Urothelium cell line (cell line): ENCODE measurements around the gene NRARP.

ENCODE experiments used
- DNase-seq: peaks from one replicate; pipeline ENCODE4 v3.0.0; 2011; ENCODE audit warnings: low spot score, mixed read lengths
- FAIRE-seq: peaks from 2 replicates; lab custom pipeline; 2011; peaks lifted over from hg19 to GRCh38; lab: Jason Lieb, UNC

Gene NRARP

DNA sequence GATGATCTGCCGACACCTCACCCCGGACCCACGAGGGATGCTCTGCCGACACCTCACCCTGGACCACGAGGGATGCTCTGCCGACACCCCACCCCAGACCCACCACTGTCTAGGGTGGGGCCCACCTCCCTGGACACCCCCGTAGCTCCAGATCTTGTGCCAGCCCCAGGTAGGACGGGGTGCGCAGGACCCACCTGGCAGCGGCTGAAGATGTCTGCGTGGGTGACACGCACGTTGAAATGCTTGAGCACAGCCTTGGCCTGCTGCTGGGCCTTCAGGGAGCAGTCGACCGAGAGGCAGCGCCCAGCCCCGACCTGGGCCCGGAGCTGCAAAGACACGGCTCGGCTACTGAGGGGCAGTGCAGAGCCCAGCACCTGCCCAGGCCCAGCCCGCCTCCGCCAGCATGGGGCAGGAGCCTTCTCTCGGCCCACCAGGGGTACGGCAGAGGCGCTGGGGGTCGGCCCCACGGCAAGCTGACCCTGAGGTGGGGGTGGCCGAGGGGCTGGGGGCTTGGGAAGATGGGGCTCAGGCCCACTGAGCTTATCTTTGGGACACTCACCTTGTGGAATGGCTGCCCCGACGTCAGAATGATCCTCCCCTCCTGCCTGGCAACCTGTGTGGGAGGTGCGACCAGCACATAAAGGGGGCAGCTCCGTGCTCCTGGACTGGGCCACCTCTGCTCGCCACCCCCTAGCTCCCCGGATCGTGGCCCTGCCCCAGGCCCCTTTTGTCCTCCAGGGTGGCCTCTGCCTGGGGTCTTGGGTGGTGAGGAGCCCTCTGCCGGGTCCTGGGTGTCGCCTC, 21.7 kb upstream of the NRARP start:
- FAIRE-seq (no peak), DNase-seq (no peak)

- FAIRE-seq (no peak), DNase-seq (no peak)
Measured at GRCh38 chr9:137321726-137322361, 19.8 kb upstream of the NRARP start.

DNA sequence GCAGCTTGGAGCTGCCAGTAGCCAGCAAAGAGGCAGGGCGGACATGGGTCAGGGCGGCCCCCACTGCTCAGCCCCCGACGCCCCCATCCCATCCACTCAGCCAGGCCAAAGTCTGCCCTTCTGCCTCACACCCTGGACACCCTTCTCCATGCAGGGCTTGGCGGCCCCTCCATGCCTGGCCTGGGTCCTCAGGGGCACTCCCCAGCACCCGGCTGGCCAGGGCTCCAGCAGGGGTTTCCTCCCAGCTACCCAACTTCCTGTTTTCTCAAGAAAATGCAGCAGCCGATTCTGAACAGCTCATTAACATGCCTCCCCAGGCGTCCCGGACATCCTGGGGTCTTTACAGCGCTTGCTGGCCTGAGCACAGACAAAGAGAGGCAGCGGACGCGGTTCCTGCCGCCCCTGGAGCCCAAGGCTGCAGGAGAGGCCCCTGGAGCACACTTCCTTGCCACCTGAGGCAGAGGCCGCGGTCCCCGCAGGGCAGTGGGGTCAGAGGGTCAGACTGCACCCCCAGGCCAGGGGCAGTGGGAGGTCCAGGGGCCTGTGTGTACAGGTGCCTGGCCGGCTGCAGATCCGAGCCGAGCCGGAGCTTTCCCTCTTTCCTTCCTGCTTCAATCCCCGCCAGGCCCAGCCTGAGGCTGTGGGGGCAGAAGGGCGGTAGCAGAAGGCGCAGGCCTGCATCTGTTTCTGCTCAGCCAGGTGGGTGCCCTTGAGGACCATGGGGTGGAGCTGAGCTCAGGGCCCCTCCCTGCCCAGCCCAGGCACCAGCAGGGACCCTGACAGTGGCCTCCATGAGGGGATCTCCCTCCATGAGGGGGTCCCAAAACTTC, 18.7 kb upstream of the NRARP start:
- FAIRE-seq (no peak), DNase-seq (no peak)

- DNase-seq (peak; percentile 3), FAIRE-seq (no peak)
Measured at GRCh38 chr9:137319739-137320551, 17.9 kb upstream of the NRARP start.

DNA sequence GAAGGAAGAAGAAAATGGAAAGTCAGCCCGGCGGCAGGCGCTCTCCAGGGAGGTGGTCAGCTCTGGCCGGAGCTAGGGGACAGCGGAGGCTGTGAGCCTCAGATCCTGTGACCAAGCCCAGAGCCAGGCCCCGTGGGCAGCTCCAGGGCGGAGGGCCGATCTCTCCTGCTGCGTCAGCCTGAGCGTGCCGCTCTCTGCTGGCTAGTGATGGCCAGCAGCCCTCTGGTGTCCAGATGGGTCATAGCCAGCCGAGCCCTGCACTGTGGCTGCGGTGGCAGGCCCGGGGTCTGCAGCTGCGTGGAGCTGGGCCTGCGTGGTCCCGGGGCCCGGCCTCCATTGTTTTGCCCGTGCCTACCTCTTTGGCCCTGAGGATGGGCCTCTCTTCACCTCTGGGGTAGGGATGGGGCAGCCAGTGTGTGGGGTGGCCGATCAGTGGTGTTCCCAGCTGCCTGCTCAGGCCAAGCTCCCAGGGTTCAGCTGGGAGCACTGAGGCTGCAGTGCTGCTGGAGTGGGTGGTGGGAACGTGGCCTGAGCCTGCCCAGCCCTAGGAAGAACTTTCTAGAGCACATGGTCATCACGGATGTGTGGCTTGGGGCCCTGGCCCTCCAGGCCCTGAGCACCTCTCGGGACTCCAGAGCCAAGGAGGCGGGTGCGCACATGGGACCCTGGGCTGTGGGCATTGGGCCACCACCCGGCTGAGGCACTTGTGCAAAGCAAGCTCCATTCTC, 17.1 kb upstream of the NRARP start:
- no peak for FAIRE-seq
- peak; percentile 2 for DNase-seq

GRCh38 chr9:137318602-137319001, 16.5 kb upstream of the NRARP start:
- FAIRE-seq (no peak), DNase-seq (no peak)

GRCh38 chr9:137317718-137318511, 15.8 kb upstream of the NRARP start:
- FAIRE-seq (no peak), DNase-seq (no peak)

- DNase-seq, result no peak
- FAIRE-seq, result no peak
Measured at GRCh38 chr9:137317021-137317717, 15.1 kb upstream of the NRARP start.

DNA sequence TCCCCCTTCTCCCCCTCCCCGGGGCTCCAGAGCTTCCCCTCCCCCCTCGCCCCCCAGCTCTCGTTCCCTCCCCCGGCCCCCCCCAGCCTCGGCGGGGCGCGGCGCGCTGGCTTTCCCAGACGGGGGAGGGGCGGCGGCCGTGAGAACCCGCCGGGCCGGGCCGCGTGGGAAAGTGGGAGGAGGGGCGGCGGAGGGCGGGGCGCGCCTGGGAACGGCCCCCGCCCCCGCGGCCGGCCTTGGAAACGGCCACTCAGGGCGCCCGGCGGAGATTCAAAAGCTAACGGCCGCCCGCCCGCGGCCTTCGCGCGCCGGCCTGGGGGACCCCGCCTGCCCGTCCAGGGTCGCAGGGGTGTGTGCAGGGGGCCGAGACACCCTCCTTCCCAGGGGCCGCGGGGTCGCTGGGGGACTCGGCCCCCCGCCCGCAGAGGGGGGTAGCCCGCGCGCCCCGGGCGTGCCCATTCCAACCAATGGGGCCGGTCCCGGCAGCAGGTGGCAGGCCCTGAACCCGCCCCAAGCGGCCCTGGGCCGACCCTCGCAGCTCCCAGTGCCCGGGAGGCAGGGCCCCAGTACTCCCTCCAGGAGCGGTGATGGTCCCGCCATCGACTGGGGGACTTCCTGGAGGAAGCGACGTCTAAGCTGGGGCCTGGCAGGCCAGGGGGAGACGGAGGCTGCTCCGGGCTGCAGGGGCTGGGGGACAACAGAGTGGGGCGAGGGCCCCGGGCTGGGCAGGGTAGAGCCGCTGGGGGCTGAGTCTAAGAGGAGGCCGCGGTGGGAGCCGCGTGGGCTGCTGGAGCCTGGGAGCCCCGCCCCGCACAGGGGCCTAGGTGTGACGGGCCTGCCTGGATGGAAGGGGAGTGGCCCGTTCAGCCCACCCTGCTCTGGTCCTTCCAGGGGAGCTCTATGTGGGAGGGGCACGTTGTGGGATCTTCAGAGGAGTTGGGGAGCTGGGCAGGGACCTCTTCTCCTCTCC, 14.2 kb upstream of the NRARP start:
- FAIRE-seq, result no peak
- no peak for DNase-seq

DNA sequence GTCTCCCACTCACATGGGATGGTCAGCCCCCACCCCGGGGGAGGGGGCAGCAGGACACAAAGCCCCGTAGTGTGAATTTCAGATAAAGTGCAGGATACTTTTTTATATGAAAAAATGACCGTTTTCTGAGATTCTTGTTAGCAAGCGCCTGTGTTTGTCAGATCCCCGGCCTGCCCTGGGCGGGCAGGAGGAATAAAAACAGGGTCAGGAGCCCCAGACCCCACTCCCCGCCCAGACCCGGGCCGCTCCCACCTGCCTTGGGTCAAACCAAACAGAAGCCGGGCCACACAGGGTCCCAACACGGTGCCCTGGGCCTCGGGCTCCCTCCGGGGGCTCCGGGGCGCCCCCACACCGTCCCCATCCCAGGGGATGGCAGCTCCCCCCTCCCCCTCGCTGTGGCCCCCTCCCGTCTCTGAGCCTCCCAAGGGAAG, 13.5 kb upstream of the NRARP start:
- FAIRE-seq (no peak), DNase-seq (no peak)

DNA sequence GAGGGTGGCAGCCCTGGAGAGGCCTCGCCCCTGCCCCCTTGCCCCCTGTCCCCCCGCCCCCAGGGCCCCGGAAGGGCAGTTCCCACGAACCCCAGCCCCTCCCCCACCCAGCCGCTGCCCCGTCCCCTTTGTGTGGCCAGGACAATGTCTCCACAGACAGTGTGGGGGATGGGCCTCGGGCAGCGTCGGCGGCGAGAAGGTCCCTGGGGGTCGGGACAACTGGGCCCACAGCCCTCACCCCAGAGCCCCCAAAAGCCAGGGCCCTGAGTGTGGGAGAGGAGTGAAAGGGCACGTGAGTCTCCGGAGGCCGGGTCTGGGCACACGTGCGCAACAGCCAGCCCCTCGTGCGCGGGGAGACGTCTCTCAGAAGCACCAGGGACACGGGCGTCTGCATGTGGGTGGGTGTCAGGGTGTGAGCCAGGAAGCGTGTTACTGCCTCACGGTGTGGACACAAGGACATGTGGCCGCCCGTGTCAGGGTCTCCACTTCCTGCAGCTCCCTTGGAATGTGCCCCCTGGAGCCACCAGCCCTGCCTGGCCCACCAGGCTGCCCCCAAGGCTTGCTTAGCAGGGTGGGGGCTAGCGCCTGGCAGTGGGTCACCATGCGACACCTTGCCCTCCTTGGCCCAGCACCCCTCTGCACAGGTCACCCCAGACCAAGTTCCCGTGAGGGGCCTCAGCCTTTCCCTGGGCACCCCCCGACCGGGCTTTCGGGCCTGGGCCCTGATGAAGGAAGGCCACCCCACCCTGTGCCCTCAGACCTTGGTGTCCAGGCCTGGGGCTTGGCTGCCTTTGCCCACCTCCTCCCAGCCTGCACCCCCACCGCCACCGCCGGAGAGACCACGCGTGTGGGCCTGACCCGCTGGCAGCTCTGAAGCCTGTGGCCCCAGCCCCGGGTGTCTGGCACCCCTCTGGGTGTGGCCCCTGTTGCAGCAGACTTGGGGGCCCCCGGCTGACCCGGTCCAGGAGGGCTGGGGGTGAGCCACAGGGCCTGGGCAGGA, 12.8 kb upstream of the NRARP start:
- DNase-seq (no peak), FAIRE-seq (no peak)

- no peak for FAIRE-seq
- DNase-seq, result no peak
Measured at GRCh38 chr9:137313956-137314560, 12.0 kb upstream of the NRARP start.

DNA sequence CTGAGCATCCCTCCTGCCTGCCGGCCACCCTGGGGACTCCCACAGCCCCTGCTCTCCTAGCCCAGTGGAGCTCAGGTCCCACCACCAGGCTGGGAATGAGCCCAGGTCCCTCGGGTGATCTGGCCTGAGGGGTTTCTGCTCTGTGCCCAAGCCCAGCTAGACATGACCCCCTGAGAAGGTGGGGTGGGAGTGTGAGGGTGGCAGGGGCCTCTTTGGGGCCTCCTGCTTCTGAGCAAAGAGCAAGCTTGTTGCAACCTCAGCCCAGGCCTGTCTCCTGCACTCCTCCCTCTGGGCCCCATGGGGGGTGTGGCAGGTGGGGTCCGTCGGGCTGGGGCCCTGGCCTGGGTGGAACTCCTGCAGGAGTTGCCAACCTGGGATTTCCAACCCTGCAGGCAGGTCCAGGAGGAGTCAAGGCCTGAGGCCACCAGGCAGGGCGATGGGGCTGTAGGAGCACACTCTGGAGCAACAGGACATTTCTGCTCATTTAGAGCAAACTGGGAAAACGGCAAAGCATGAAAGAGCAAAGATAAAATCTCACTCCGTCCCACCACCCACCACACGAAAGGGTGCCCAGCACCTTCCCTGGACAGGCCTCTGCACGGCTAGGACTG, 11.4 kb upstream of the NRARP start:
- DNase-seq (no peak), FAIRE-seq (no peak)

DNA sequence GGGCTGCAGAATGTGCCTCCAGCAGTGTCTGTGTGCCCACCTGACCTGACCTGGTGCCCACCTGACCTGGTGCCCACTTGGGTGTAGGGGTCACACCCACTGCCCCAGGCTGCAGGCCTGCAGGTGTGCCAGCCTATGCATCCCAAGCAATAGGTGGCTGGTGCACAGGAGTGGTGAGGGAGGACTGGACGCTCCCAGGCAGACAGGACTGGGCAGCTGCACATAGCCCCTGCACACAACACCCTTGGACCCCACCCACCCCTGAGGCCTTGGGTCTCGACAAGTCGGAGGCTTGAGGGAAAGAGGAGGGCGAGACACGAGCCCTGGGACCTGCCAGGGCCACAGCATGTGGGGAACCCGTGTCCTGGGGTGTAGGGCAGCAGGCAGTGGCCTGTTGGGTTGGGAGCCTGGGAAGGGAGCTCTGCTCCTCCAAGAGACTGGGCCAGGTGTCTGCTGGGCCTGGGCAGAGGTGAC, 10.8 kb upstream of the NRARP start:
- FAIRE-seq (no peak), DNase-seq (no peak)
